IMR-90 (cell line): ENCODE results near the gene ATXN10. TPM values are rescaled to one million over a fixed set of nuclear protein-coding genes. Genes with fewer than 3 reads are reported as not detected.
A peak's percentile ranks its signal among the peaks of the same experiment; 100 is the strongest.

Source experiments
- ATAC-seq: fragments of 200-7000 bp; cut with Tn5 transposase; 2 replicates; pipeline ENCODE4 v1.9.1; 2020; ENCODE audit warnings: low read depth, mild to moderate bottlenecking, moderate library complexity
- BruUV-seq: library from RNA; stranded (reverse); fragments of 400-500 nt; replicated peaks from 2 replicates; lab custom pipeline; 2021; lab: Mats Ljungman, UMichigan
- CTCF ChIA-PET: fragments of 300-600 bp; formaldehyde crosslinking; extraction: SDS; loops from one replicate; lab custom pipeline; 2021; ENCODE audit warnings: antibody characterized with exemption; lab: Yijun Ruan, JAX
- POLR2A ChIA-PET: fragments of 300-600 bp; sonication (Branson Sonifier 250); formaldehyde crosslinking; loops from one replicate; lab custom pipeline; 2022; ENCODE audit warnings: antibody characterized with exemption; ENCODE audit not compliant: unreplicated experiment; lab: Charles Lee
- DNase-seq: peaks from one replicate; pipeline ENCODE4 v3.0.0; 2013
- H2AFZ ChIP-seq: replicated peaks from 2 replicates; pipeline ENCODE3; 2013; ENCODE audit warnings: low read length, mild to moderate bottlenecking; ENCODE audit not compliant: poor library complexity
- H2AK5ac ChIP-seq: 2 replicates; pipeline ENCODE4 v1.6.1; 2013; ENCODE audit warnings: low read depth, low read length, inconsistent platforms
- H2AK9ac ChIP-seq: replicated peaks from 2 replicates; pipeline ENCODE3; 2013; ENCODE audit warnings: mild to moderate bottlenecking, low read depth, low read length, moderate library complexity; ENCODE audit not compliant: poor library complexity
- H2BK120ac ChIP-seq: 2 replicates; pipeline ENCODE4 v1.6.1; 2013; ENCODE audit warnings: low read depth, low read length, inconsistent platforms
- H2BK15ac ChIP-seq: 3 replicates; pipeline ENCODE4 v1.6.1; 2013; ENCODE audit warnings: low read depth, low read length, inconsistent platforms
- H2BK20ac ChIP-seq: 2 replicates; pipeline ENCODE4 v1.6.1; 2013; ENCODE audit warnings: low read depth, mild to moderate bottlenecking, inconsistent platforms, low read length, moderate library complexity
- H2BK5ac ChIP-seq: 2 replicates; pipeline ENCODE4 v1.6.1; 2013; ENCODE audit warnings: mild to moderate bottlenecking, low read depth, low read length, inconsistent platforms; ENCODE audit not compliant: poor library complexity, severe bottlenecking
- H3K14ac ChIP-seq: replicated peaks from 2 replicates; pipeline ENCODE4 v1.6.1; 2013; ENCODE audit warnings: low read depth, low read length, inconsistent platforms
- H3K18ac ChIP-seq: 2 replicates; pipeline ENCODE4 v1.6.1; 2013; ENCODE audit warnings: low read depth, low read length, control low read depth
- H3K23ac ChIP-seq: 2 replicates; pipeline ENCODE4 v1.6.1; 2013; ENCODE audit warnings: low read depth, low read length, inconsistent platforms
- H3K27ac ChIP-seq: 2 replicates; pipeline ENCODE4 v1.5.1; 2013; ENCODE audit warnings: mild to moderate bottlenecking, control low read depth, low read length; ENCODE audit not compliant: insufficient read depth
- H3K27me3 ChIP-seq: 2 replicates; pipeline ENCODE4 v1.6.1; 2013; ENCODE audit warnings: low read length; ENCODE audit not compliant: control insufficient read depth, insufficient read depth
- H3K36me3 ChIP-seq: 2 replicates; pipeline ENCODE4 v1.6.1; 2013; ENCODE audit warnings: low read length, mixed read lengths; ENCODE audit not compliant: control insufficient read depth, insufficient read depth
- H3K4ac ChIP-seq: 2 replicates; pipeline ENCODE4 v1.6.1; 2013; ENCODE audit warnings: low read depth, low read length, inconsistent platforms
- H3K4me1 ChIP-seq: 2 replicates; pipeline ENCODE4 v1.6.1; 2013; ENCODE audit warnings: low read length, mixed read lengths; ENCODE audit not compliant: control insufficient read depth, insufficient read depth
- H3K4me2 ChIP-seq: 2 replicates; pipeline ENCODE4 v1.6.1; 2013; ENCODE audit warnings: low read depth, mild to moderate bottlenecking, control low read depth, low read length, moderate library complexity
- H3K4me3 ChIP-seq: 2 replicates; pipeline ENCODE4 v1.5.1; 2013; ENCODE audit warnings: low read depth, mild to moderate bottlenecking, control low read depth, low read length, moderate library complexity; ENCODE audit not compliant: insufficient read depth
- H3K56ac ChIP-seq: 2 replicates; pipeline ENCODE4 v1.6.1; 2013; ENCODE audit warnings: low read length, inconsistent platforms; ENCODE audit not compliant: insufficient read depth; ENCODE audit errors: extremely low read depth
- H3K79me1 ChIP-seq, 2 experiments: 2 replicates each; pipeline ENCODE4 v1.6.1; 2013; ENCODE audit warnings: low read length in 2 of 2, inconsistent platforms in 1 of 2, low read depth in 1 of 2
- H3K9ac ChIP-seq: 2 replicates; pipeline ENCODE4 v1.6.1; 2013; ENCODE audit warnings: low read depth, low read length, control low read depth
- H3K9me1 ChIP-seq: 2 replicates; pipeline ENCODE4 v1.6.1; 2013; ENCODE audit warnings: low read length, inconsistent platforms; ENCODE audit not compliant: insufficient read depth
- H3K9me3 ChIP-seq: 2 replicates; pipeline ENCODE4 v1.6.1; 2013; ENCODE audit warnings: low read length; ENCODE audit not compliant: control insufficient read depth, insufficient read depth
- H4K20me1 ChIP-seq: 2 replicates; pipeline ENCODE4 v1.6.1; 2013; ENCODE audit warnings: low read length, inconsistent platforms; ENCODE audit not compliant: insufficient read depth
- H4K5ac ChIP-seq: 2 replicates; pipeline ENCODE4 v1.6.1; 2013; ENCODE audit warnings: mild to moderate bottlenecking, low read depth, low read length, control low read depth
- H4K8ac ChIP-seq, 2 experiments: 2 replicates each; pipeline ENCODE4 v1.6.1; 2013; ENCODE audit warnings: low read depth in 2 of 2, low read length in 2 of 2, control low read depth in 1 of 2, inconsistent platforms in 1 of 2
- H4K91ac ChIP-seq: 2 replicates; pipeline ENCODE4 v1.6.1; 2013; ENCODE audit warnings: low read depth, low read length, inconsistent platforms; ENCODE audit not compliant: insufficient read depth
- FOS ChIP-seq: fragments of 150-350 bp; IDR thresholded peaks from 2 replicates; pipeline ENCODE4 v1.6.1; 2016; ENCODE audit warnings: low read depth, low read length
- MAZ ChIP-seq: IDR thresholded peaks from 2 replicates; pipeline ENCODE4 v1.6.1; 2012; ENCODE audit warnings: low read depth, mild to moderate bottlenecking, low read length, improper control_type of control experiment, moderate library complexity, borderline replicate concordance
- RAD21 ChIP-seq: IDR thresholded peaks from 2 replicates; pipeline ENCODE4 v1.6.1; 2012; ENCODE audit warnings: low read length, improper control_type of control experiment
- WGBS, 2 experiments: methylation state at CpG; one replicate each; pipeline versions ENCODE4 v1.1.5 to v1.1.7; 2013; ENCODE audit warnings: missing lambda C conversion rate in 2 of 2; ENCODE audit not compliant: insufficient read length in 1 of 2; ENCODE audit errors: extremely low coverage in 2 of 2; 5-methylcytosine and 5-hydroxymethylcytosine counted together
- dilution Hi-C: fragments of 300-500 bp; cut with HindIII; formaldehyde crosslinking; loops from one replicate; pipeline ENCODE4 v1.14.3; 2018; ENCODE audit warnings: low sequenced_read_pairs; ENCODE audit not compliant: unreplicated experiment
- in situ Hi-C: fragments of 300-500 bp; cut with MboI; formaldehyde crosslinking; loops from 3 replicates; pipeline ENCODE4 v1.14.3; 2019; ENCODE audit warnings: low sequenced_read_pairs, inconsistent platforms, mixed read lengths
- intact Hi-C: fragments of 100-400 bp; cut with micrococcal nuclease; formaldehyde crosslinking; loops from 2 replicates; pipeline ENCODE4 v1.10.0; 2022
- polyA plus RNA-seq, 3 experiments: library from polyadenylated mRNA; depleted of rRNA; stranded (reverse); fragments of >200 nt; gene quantifications; 2 replicates each; pipeline ENCODE4 v1.2.3, GENCODE V29; 2012; ENCODE audit warnings: low replicate concordance in 1 of 3
- total RNA-seq: library from RNA; depleted of rRNA; stranded (reverse); fragments of >200 nt; gene quantifications from 2 replicates; pipeline ENCODE4 v1.2.3, GENCODE V29; 2012

Gene ATXN10
- total and polyA plus RNA-seq, 2 of the 4 experiments (the other 2 are of a cell fraction): 116 to 231 TPM

GRCh38 chr22:45892681-45893461, 221.2 kb downstream of the ATXN10 start:
- Histone ChIP-seq H2BK20ac (no peak overlapping the region), H3K18ac (no peak overlapping the region), H3K4me2 (no peak overlapping the region), H3K14ac (no peak overlapping the region), H3K9me3 (no peaks in the 10 kb centered on the region), H3K9me1 (no peaks in the 10 kb centered on the region), H2AFZ (peak overlapping the region; percentile 70), H3K4me3 (no peak overlapping the region), H4K5ac (no peak overlapping the region), H3K79me1 (no peaks in the 10 kb centered on the region), H3K27ac (no peak overlapping the region), H3K56ac (no peak overlapping the region), H3K23ac (no peak overlapping the region), H2BK120ac (no peak overlapping the region), H3K36me3 (no peaks in the 10 kb centered on the region), H2AK9ac (no peak overlapping the region), H4K8ac (no peak overlapping the region), H2BK5ac (no peak overlapping the region), H4K20me1 (no peaks in the 10 kb centered on the region), H3K27me3 (peaks cover 30% of the 10 kb centered on the region), H2BK15ac (no peak overlapping the region), H3K4me1 (peaks cover 10% of the 10 kb centered on the region), H3K4ac (no peak overlapping the region), H4K91ac (no peak overlapping the region), H3K9ac (no peak overlapping the region), H2AK5ac (peak overlapping the region; percentile 39; the same call in 1 of the 2 replicates)
- intact Hi-C loops (no loop called here), in situ Hi-C loops (no loop called here), dilution Hi-C loops (no loop called here)
- TF ChIP-seq FOS (no peak), RAD21 (no peak), MAZ (no peak)
- ChIA-PET POLR2A (no interaction called here), CTCF (interaction anchor here (1.1 kb wide), 1 partner anchor 17 kb away, joined by 3 read pairs; no protein-coding TSS in a partner anchor)
- 91% methylated on average over 9 of the region's 16 CpGs; no CpG with 5 or more reads in 1 of the 2 experiments for WGBS, 2 experiments
- BruUV-seq: no TSS peak
- DNase-seq: no peak
- no peak for ATAC-seq
